HepG2 (cell line): ENCODE data around the gene RASA1. TPM values are rescaled to one million over a fixed set of nuclear protein-coding genes. Genes with fewer than 3 reads are reported as not detected.
A peak's percentile ranks its signal among the peaks of the same experiment; 100 is the strongest.

Source experiments
- CENPX ChIP-seq: sonication (generic); formaldehyde crosslinking; IDR thresholded peaks from 2 replicates; pipeline ENCODE4 v1.9.0; 2021; ENCODE audit warnings: mild to moderate bottlenecking, missing genetic modification reagents, moderate library complexity
- EEA1 ChIP-seq: sonication (generic); formaldehyde crosslinking; IDR thresholded peaks from 2 replicates; pipeline ENCODE4 v1.5.1; 2020; ENCODE audit warnings: mild to moderate bottlenecking, missing genetic modification reagents, borderline replicate concordance
- EHMT2 ChIP-seq: fragments of 200-600 bp; sonication (generic); IDR thresholded peaks from 2 replicates; pipeline ENCODE4 v1.7.0; 2017; ENCODE audit warnings: antibody characterized with exemption, low read depth, low read length, borderline replicate concordance
- FOXP1 ChIP-seq, 2 experiments: fragments of 450-650 bp in 1 of 2; IDR thresholded peaks; 2 replicates each; pipeline ENCODE4 v1.6.1; 2017 to 2018; ENCODE audit warnings: antibody characterized with exemption in 1 of 2
- KDM4B ChIP-seq: sonication (generic); formaldehyde crosslinking; IDR thresholded peaks from 2 replicates; pipeline ENCODE4 v1.4.0; 2020; ENCODE audit warnings: missing genetic modification reagents
- LCORL ChIP-seq, 2 experiments: fragments of 450-650 bp in 1 of 2; sonication (generic) in 1 of 2; formaldehyde crosslinking in 1 of 2; IDR thresholded peaks; 2 replicates each; pipeline versions ENCODE4 v1.5.0 to v1.6.1; 2017 to 2020; ENCODE audit warnings: antibody characterized with exemption in 1 of 2, missing genetic modification reagents in 1 of 2
- MAF1 ChIP-seq: sonication (generic); formaldehyde crosslinking; IDR thresholded peaks from 2 replicates; pipeline ENCODE4 v1.5.0; 2020; ENCODE audit warnings: missing genetic modification reagents, borderline replicate concordance
- MAFK ChIP-seq, 2 experiments: IDR thresholded peaks in 1 of 2; conservative IDR thresholded peaks in 1 of 2; 2 replicates each; pipeline ENCODE4 v1.6.1; 2011; ENCODE audit warnings: improper control_type of control experiment in 2 of 2, low read length in 2 of 2
- MBNL3 ChIP-seq: fragments of 250-450 bp; sonication (Bioruptor Pico); conservative IDR thresholded peaks from 2 replicates; pipeline ENCODE4 v1.8.0; 2022; ENCODE audit warnings: mild to moderate bottlenecking, inconsistent platforms
- MEIS2 ChIP-seq: sonication (generic); formaldehyde crosslinking; IDR thresholded peaks from 2 replicates; pipeline ENCODE4 v1.9.0; 2021; ENCODE audit warnings: mild to moderate bottlenecking, missing genetic modification reagents
- MTF2 ChIP-seq: sonication (generic); formaldehyde crosslinking; IDR thresholded peaks from 2 replicates; pipeline ENCODE4 v1.5.0; 2020; ENCODE audit warnings: missing genetic modification reagents, borderline replicate concordance
- MYPOP ChIP-seq: sonication (generic); formaldehyde crosslinking; IDR thresholded peaks from 2 replicates; pipeline ENCODE4 v1.8.1; 2023; ENCODE audit warnings: mild to moderate bottlenecking, moderate library complexity, missing genetic modification reagents
- NBN ChIP-seq: fragments of 450-650 bp; conservative IDR thresholded peaks from 2 replicates; pipeline ENCODE4 v1.6.1; 2017
- SRF ChIP-seq: IDR thresholded peaks from 2 replicates; pipeline ENCODE4 v1.6.1; 2011; ENCODE audit warnings: mild to moderate bottlenecking, low read depth, low read length, moderate library complexity
- TMF1 ChIP-seq: sonication (generic); formaldehyde crosslinking; IDR thresholded peaks from 2 replicates; pipeline ENCODE4 v1.8.1; 2022; ENCODE audit warnings: low read depth, missing genetic modification reagents
- XBP1 ChIP-seq: sonication (generic); formaldehyde crosslinking; IDR thresholded peaks from 2 replicates; pipeline ENCODE4 v1.5.0; 2020; ENCODE audit warnings: missing genetic modification reagents
- ZBTB34 ChIP-seq: sonication (generic); formaldehyde crosslinking; IDR thresholded peaks from 2 replicates; pipeline ENCODE4 v1.8.0; 2022; ENCODE audit warnings: mild to moderate bottlenecking, missing genetic modification reagents
- ZNF329 ChIP-seq: sonication (generic); formaldehyde crosslinking; IDR thresholded peaks from 2 replicates; pipeline ENCODE4 v1.9.0; 2021; ENCODE audit warnings: low read depth, mild to moderate bottlenecking, missing genetic modification reagents
- ZNF33A ChIP-seq: sonication (generic); formaldehyde crosslinking; IDR thresholded peaks from 2 replicates; pipeline ENCODE4 v1.5.1; 2020; ENCODE audit warnings: missing genetic modification reagents, mild to moderate bottlenecking, moderate library complexity, borderline replicate concordance
- ZNF550 ChIP-seq: sonication (generic); formaldehyde crosslinking; IDR thresholded peaks from 2 replicates; pipeline ENCODE4 v1.4.0; 2020; ENCODE audit warnings: mild to moderate bottlenecking, missing genetic modification reagents, borderline replicate concordance
- ZNF724P ChIP-seq: sonication (generic); formaldehyde crosslinking; IDR thresholded peaks from 2 replicates; pipeline ENCODE4 v1.8.0; 2022; ENCODE audit warnings: missing genetic modification reagents, borderline replicate concordance
- polyA plus RNA-seq, 8 experiments: library from polyadenylated mRNA; depleted of rRNA in 3 of 8; stranded (reverse) in 7 of 8; unstranded in 1 of 8; fragments of >200 nt; fragmentation: Illumina TruSeq in 4 of 8; extraction: Trizol in 4 of 8; gene quantifications; 2 replicates each; pipeline versions ENCODE4 v1.2.1 to v1.2.3, GENCODE V29; 2011 to 2016; ENCODE audit warnings: low read depth in 4 of 8, missing spikeins in 1 of 8, mixed read lengths in 1 of 8; ENCODE audit not compliant: insufficient read depth in 1 of 8
- total RNA-seq, 5 experiments: library from RNA; depleted of rRNA; stranded (reverse); fragments of >200 nt; fragmentation: Illumina TruSeq; extraction: Trizol; gene quantifications; 2 replicates each; pipeline ENCODE4 v1.2.3, GENCODE V29; 2016; ENCODE audit warnings: low read depth in 1 of 5
- TF ChIP-seq, protein P1 (sequence below): IDR thresholded peaks from 2 replicates; pipeline ENCODE4 v1.6.1; 2018; ENCODE audit warnings: missing genetic modification reagents, mild to moderate bottlenecking, missing compliant biosample characterization
- TF ChIP-seq, protein P2 (sequence below): sonication (generic); formaldehyde crosslinking; IDR thresholded peaks from 2 replicates; pipeline ENCODE4 v1.4.0; 2020; ENCODE audit warnings: missing genetic modification reagents, borderline replicate concordance
- TF ChIP-seq, protein P3 (sequence below): conservative IDR thresholded peaks from 2 replicates; pipeline ENCODE4 v1.6.1; 2018; ENCODE audit warnings: missing genetic modification reagents

The RASA1 gene
- total and polyA plus RNA-seq, 2 of the 13 experiments (the other 11 are each of a cell fraction or from before 2014, with no cell fraction given) = 19.5 to 20.5 TPM

DNA sequence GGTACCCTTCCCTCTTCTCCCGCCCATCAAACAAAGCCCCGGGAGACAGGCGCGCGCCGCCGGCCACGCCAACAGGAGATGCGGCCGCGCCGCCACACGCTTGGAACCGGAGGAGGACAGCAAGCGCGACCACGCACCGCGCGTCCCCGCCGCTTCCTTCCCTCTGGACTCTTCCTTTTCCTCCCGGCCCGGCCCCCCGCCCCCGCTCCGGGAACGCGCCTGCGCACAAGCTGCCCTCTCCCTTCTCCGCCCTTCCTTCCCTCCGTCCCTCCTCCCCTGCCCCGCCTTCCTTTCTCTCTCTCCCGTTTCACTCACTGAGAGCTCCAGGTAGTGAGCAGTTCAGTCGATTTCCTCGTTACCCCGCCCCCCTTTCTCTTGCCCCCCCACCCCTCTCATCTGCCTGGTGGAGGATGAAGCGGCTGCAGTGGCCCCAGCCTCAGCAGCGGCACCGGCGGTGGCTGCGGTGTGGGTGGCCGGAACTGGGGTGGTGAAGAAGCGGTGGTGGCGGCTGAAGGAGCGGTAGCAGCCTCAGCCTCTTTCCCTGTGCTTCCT lies at the start of gene RASA1 (continued):
- TF ChIP-seq MTF2 (CRISPR knock-in tag) (no peak; the same call in 1 of the 2 replicates), FOXP1 (IDR thresholded peaks at IDR 0.05) (no peak), FOXP1 (CRISPR knock-in tag; IDR thresholded peaks at IDR 0.05) (no peak), LCORL (IDR thresholded peaks at IDR 0.05) (no peak), LCORL (CRISPR knock-in tag; IDR thresholded peaks at IDR 0.05) (0 out of 2 replicates have a peak, but pooled peaks have one; percentile 23), ZNF33A (CRISPR knock-in tag) (no peak), CENPX (CRISPR knock-in tag) (no peak), EEA1 (CRISPR knock-in tag) (0 out of 2 replicates have a peak, but pooled peaks have one; percentile 19), NBN (no peak), MAF1 (CRISPR knock-in tag) (no peak), EHMT2 (no peak), ZBTB34 (CRISPR knock-in tag) (no peak), SRF (no peak), ZNF550 (CRISPR knock-in tag) (no peak), KDM4B (CRISPR knock-in tag) (peak; percentile 16; the same call in 1 of the 2 replicates), ZNF329 (CRISPR knock-in tag) (no peak), XBP1 (CRISPR knock-in tag) (no peak), MAFK (conservative IDR thresholded peaks at IDR 0.05 in 1 of 2, IDR thresholded peaks at IDR 0.05 in 1 of 2; ENCODE audit: low read length in 2 of 2) (no peak), ZNF724P (CRISPR knock-in tag) (no peak), MYPOP (no peak), TMF1 (CRISPR knock-in tag) (no peak), MBNL3 (CRISPR knock-in tag) (no peak), MEIS2 (CRISPR knock-in tag) (no peak)
- TF ChIP-seq, protein P1, sequence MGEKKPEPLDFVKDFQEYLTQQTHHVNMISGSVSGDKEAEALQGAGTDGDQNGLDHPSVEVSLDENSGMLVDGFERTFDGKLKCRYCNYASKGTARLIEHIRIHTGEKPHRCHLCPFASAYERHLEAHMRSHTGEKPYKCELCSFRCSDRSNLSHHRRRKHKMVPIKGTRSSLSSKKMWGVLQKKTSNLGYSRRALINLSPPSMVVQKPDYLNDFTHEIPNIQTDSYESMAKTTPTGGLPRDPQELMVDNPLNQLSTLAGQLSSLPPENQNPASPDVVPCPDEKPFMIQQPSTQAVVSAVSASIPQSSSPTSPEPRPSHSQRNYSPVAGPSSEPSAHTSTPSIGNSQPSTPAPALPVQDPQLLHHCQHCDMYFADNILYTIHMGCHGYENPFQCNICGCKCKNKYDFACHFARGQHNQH = no peak
- TF ChIP-seq, protein P2, sequence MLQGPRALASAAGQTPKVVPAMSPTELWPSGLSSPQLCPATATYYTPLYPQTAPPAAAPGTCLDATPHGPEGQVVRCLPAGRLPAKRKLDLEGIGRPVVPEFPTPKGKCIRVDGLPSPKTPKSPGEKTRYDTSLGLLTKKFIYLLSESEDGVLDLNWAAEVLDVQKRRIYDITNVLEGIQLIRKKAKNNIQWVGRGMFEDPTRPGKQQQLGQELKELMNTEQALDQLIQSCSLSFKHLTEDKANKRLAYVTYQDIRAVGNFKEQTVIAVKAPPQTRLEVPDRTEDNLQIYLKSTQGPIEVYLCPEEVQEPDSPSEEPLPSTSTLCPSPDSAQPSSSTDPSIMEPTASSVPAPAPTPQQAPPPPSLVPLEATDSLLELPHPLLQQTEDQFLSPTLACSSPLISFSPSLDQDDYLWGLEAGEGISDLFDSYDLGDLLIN (CRISPR knock-in tag) = no peak
- TF ChIP-seq, protein P3, sequence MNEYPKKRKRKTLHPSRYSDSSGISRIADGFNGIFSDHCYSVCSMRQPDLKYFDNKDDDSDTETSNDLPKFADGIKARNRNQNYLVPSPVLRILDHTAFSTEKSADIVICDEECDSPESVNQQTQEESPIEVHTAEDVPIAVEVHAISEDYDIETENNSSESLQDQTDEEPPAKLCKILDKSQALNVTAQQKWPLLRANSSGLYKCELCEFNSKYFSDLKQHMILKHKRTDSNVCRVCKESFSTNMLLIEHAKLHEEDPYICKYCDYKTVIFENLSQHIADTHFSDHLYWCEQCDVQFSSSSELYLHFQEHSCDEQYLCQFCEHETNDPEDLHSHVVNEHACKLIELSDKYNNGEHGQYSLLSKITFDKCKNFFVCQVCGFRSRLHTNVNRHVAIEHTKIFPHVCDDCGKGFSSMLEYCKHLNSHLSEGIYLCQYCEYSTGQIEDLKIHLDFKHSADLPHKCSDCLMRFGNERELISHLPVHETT (CRISPR knock-in tag) = peak; percentile 62; the same call in 1 of the 2 replicates
